ENCODE measurements around the gene KRT78.

DNA sequence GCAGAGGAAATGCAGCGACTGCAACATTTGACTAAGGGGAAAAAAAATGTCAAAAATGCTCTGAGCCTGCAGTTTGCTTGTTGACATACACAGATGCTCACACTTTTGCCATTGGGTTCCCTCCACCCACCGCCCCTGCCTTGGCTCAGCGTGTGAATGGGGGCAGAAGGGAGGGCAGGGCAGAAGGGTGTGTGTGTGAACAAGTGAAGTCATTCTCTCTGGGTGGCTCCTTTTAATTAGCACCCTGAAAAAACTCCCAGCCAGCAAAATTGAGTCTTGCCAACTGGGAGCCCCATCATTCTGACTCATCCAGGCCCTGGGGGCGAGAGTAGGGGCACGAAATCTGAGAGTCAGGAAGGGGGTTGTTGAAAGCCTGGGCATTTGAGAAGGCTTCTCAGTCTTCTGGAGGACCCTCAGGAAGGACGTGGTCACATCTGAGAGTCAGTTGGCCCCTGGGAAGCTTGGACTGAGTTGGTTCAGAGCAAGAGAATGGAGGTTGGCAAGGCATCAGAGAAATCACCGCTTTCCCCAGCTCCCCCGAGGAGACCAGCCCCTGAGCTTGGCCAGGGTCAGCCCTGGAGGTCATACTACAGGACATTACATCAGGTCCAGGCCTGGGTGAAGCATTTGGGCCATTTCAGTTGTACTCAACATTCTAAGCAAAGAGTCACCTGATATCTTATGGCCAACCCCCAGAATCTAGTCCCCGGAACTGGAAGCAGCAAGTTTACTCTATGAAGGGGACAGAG lies 22.7 kb upstream of the KRT78 start:
- TF ChIP-seq GATA2 (IDR thresholded peaks at IDR 0.05; ENCODE audit: low read depth, low read length) (no peak), GATA3 (IDR thresholded peaks at IDR 0.05; ENCODE audit: low read depth, low read length) (no peak)

Data from SH-SY5Y (cell line).